GM10847 (cell line): ENCODE results near the gene LPCAT2.

Experiments used
- POLR2A ChIP-seq: IDR thresholded peaks from 2 replicates; pipeline ENCODE4 v1.6.1; 2011; ENCODE audit not compliant: insufficient read length; ENCODE audit errors: extremely low read depth

The LPCAT2 gene

GRCh38 chr16:55475919-55476318 lies 33.0 kb upstream of the LPCAT2 start:
- no peak for TF ChIP-seq POLR2A

- no peak for TF ChIP-seq POLR2A
Measured at GRCh38 chr16:55476625-55477533, 32.0 kb upstream of the LPCAT2 start.

GRCh38 chr16:55477736-55478135 lies 31.1 kb upstream of the LPCAT2 start:
- TF ChIP-seq POLR2A, result no peak

GRCh38 chr16:55478827-55479429 lies 29.9 kb upstream of the LPCAT2 start, which contains the start of gene MMP2:
Gene MMP2, plus strand, starts transcription at chr16:55479198. Its CDS starts 282 bp downstream, at chr16:55479480.
- TF ChIP-seq POLR2A, result no peak

GRCh38 chr16:55479430-55480140 lies 29.3 kb upstream of the LPCAT2 start:
- TF ChIP-seq POLR2A, result no peak

- TF ChIP-seq POLR2A, result no peak
Measured at GRCh38 chr16:55480228-55480655, 28.6 kb upstream of the LPCAT2 start.

GRCh38 chr16:55481023-55481422 lies 27.8 kb upstream of the LPCAT2 start:
- TF ChIP-seq POLR2A, result no peak

GRCh38 chr16:55482056-55482455 lies 26.8 kb upstream of the LPCAT2 start:
- TF ChIP-seq POLR2A, result no peak

- no peak for TF ChIP-seq POLR2A
Measured at GRCh38 chr16:55487048-55487803, 21.6 kb upstream of the LPCAT2 start.

- TF ChIP-seq POLR2A, result no peak
Measured at GRCh38 chr16:55488306-55488705, 20.6 kb upstream of the LPCAT2 start.

- TF ChIP-seq POLR2A, result no peak
Measured at GRCh38 chr16:55489119-55489955, 19.5 kb upstream of the LPCAT2 start.

GRCh38 chr16:55489956-55490265 lies 19.0 kb upstream of the LPCAT2 start:
- TF ChIP-seq POLR2A, result no peak

- no peak for TF ChIP-seq POLR2A
Measured at GRCh38 chr16:55490301-55490700, 18.6 kb upstream of the LPCAT2 start.

- no peak for TF ChIP-seq POLR2A
Measured at GRCh38 chr16:55491691-55492090, 17.2 kb upstream of the LPCAT2 start.

- no peak for TF ChIP-seq POLR2A
Measured at GRCh38 chr16:55492756-55493380, 16.0 kb upstream of the LPCAT2 start.
